Fibroblast of pulmonary artery (primary cell): ENCODE results near the gene POLR2F.

Experiments
- DNase-seq: peaks from one replicate; pipeline ENCODE4 v3.0.0-alpha.2; 2010; ENCODE audit warnings: low read depth
- H3K4me3 ChIP-seq: replicated peaks from 2 replicates; pipeline ENCODE4 v1.5.1; 2011; ENCODE audit warnings: low read depth, mild to moderate bottlenecking, control low read depth, low read length, moderate library complexity
- TF ChIP-seq, protein P1 (sequence below): IDR thresholded peaks from 2 replicates; pipeline ENCODE4 v1.5.1; 2011; ENCODE audit warnings: mild to moderate bottlenecking, control low read depth, low read length, inconsistent platforms; ENCODE audit errors: missing control alignments

The POLR2F gene

DNA sequence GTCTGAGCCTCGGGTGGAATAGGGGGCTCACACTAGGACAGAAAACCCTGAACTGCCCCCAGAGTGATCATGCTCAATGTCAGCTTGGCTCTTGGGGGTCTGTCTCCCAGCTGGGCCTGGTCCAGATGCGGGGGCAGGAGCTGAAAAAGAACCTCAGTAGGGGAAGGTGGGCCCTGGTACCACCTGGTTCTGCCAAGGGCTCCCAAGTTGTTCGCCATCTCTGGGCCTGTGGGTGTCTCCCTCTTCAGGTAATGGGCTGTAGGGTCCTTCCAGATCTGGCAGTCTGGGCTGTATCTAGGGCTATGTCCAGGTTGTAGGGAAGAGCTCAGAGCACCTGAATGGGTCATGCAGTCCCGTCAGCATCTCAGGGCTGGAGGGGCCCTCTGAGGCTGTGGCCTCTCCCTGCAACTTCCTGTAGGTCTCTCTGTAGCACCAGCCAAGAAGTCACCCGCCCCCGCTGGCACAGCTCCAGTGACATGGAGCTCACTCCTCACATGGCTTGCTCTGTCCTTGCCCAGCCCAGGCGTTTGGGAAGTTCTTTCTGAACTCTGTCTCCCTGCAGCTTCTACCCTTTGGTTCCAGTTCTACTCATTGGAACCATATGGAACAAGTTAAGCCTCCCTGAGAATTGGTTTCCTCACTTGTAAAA, 63.9 kb downstream of the POLR2F start:
- DNase-seq = peak; percentile 73
- no peak overlapping the region for H3K4me3 ChIP-seq
- TF ChIP-seq, protein P1, sequence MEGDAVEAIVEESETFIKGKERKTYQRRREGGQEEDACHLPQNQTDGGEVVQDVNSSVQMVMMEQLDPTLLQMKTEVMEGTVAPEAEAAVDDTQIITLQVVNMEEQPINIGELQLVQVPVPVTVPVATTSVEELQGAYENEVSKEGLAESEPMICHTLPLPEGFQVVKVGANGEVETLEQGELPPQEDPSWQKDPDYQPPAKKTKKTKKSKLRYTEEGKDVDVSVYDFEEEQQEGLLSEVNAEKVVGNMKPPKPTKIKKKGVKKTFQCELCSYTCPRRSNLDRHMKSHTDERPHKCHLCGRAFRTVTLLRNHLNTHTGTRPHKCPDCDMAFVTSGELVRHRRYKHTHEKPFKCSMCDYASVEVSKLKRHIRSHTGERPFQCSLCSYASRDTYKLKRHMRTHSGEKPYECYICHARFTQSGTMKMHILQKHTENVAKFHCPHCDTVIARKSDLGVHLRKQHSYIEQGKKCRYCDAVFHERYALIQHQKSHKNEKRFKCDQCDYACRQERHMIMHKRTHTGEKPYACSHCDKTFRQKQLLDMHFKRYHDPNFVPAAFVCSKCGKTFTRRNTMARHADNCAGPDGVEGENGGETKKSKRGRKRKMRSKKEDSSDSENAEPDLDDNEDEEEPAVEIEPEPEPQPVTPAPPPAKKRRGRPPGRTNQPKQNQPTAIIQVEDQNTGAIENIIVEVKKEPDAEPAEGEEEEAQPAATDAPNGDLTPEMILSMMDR = peak; percentile 14

DNA sequence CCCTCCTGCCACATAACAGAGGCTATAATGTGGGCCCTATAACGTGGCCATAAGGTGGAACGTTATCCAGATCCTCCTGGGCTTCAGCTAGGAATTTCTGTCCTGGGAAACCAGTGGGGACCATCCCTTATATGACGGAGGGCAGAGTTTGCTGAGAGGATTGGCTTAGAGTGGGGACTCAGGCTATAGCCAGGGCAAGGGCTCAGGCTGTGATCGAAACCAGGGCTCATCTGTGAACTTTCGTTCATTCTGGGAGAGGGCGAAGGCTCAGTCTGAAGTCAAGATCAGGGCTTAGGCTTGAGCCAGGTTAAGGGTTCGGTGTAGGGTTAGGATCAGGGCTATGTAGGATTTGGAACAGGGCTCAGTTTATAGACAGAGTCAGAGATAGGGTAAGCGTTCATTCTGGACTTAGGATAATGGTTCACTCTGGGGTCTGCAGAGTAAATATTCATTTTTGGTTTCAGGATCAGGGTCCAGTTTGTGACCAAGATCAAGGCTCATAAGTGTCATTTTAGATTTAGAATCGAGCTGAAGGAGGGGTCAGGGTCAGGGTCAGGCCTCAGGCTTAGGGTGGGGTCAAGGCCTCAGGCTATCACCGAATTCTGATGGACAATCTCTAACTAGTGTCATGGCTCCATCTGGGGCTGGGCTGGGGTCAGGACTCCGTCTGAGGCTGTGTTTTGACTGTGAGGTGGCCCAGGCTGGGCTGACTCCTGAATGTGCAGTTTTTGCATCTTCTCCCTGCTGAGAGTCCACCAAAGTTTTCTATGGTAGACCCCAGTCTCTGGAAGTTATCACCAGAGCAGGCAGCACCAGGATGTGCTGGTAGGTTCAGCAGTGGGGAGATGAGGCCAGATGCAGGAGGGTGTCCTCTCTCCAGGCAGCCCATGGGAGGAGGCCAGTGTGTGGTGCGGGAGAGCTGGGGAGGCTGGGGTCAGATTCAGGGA, 64.7 kb downstream of the POLR2F start:
- DNase-seq = no peak
- H3K4me3 ChIP-seq = no peak overlapping the region
- TF ChIP-seq, protein P1 = no peak
